Activated naive CD8-positive, alpha-beta T cell treated with anti-CD3 and anti-CD28 coated beads, Interleukin-2, amount 50 U/mL, for 16 hours (primary cell): ENCODE data around the gene ZKSCAN7.
"Not testable (repeated sequence)": the region's sequence is repeated elsewhere in the genome, so short reads cannot be mapped to it uniquely, and the experiment has no call there.

Experiments used
- DNase-seq: peaks from one replicate; pipeline ENCODE4 v3.0.0-alpha.2; 2020; ENCODE audit warnings: low read depth, low spot score

Gene ZKSCAN7

DNA sequence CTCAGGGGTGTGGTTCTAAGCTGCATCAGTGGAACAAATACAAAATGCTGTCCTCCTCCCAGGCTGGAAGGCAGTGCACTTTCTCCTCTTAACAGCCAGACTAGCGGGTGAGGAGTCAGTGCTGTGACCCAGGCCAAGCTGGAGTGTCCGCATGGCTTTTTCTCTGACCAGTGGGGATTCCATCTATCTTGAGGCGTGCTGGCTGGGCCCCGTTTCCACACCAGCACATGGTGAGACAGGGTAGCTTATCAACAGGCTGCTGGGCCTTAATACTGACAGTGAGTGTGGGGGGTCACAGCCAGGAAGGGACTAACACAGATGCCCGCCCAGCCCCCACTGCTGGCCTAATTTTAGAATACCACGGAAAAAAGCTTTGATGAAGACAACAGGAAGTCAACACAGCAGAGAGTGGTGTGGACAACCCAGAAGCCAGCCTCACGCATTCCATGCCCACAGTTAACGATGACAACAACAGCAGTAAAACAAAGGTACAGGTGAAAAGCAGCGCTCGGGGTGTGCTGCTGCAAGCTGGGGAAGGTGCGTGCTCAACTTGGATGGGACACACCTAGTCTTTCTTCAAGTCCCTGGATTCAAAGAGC is 22.5 kb downstream of the ZKSCAN7 start:
- not testable (repeated sequence) for DNase-seq

- DNase-seq: not testable (repeated sequence)
These were observed 23.3 kb downstream of the ZKSCAN7 start for GRCh38 chr3:44578316-44578715.

DNA sequence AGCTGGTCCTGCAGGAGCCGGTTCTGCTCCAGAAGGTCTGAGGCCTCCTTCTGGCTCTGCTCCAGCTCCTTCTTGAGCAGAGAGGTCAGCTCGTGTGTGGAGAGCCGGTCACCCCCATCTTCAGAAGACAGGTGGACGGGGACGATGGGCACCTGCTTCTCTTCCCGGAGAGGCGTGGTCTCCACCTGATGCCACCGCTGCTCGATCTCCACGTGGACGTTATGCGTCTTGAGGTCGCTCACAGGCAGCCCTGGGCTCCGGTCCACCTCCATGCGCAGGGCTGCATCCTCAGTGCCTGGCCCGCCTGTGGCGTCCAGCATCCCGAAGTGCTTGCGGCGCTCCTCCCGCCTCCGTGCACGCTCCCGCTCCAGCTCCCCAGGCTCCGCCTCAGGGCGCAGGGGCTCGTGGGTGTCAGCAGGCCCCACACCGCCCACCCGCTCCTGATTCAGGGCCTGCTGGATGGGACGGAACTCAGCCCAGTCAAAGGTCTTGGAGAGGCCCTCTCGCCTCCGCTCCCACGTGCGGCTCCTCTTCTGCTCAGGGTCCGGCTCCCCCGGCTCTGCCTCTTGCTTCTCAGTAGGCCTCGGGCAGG is 24.0 kb downstream of the ZKSCAN7 start:
- DNase-seq: not testable (repeated sequence)

- not testable (repeated sequence) for DNase-seq
These were observed 24.8 kb downstream of the ZKSCAN7 start for GRCh38 chr3:44579749-44580148.

DNA sequence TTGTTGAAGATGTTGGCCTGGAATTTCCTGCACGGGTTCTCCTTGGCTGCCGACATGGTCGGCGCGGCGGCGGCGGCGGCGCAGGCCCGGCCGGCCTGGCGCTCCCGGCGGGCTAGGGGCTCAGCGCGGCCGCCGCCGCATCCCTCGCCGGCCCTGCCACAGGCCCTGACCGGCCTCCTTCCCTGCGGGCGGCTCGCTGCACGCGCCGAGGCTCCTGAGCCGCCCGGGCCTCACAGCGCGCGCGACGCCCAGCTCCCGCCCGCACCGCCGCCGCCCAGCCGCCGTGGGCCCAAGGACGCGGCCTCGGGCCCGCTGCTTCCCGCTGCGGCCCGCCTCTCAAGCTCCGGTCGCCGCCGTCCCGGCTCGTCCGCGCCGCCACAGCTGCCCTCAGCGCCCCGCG is 26.0 kb downstream of the ZKSCAN7 start:
- not testable (repeated sequence) for DNase-seq

- no peak for DNase-seq
These were observed 29.9 kb downstream of the ZKSCAN7 start, which contains the start of gene ZNF660 for GRCh38 chr3:44584646-44585501. ZNF660 (plus strand) TSS chr3:44584964; CDS start chr3:44594194, 9,230 bp downstream.

GRCh38 chr3:44596621-44597020 is 41.6 kb downstream of the ZKSCAN7 start:
- DNase-seq: no peak

DNA sequence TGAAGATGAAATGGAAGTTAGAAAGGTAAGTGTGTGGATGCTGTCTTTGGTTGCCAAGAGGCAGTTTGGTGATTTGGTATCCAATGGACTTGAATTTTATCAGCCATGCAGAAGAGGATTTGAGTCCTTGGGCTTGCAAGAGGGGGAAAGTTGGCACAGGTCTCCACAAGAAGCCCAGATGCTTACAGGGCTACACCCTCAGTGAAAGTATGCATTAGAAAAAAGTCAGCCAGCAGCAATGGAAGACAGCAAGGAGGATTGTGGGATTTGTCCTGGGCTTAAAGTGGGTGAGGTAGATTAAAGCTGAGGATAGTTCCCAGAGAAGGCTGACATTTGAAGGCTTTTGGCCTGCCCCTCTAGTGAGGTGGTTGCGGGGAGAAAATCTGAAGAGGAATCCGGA is 46.8 kb downstream of the ZKSCAN7 start:
- no peak for DNase-seq

DNA sequence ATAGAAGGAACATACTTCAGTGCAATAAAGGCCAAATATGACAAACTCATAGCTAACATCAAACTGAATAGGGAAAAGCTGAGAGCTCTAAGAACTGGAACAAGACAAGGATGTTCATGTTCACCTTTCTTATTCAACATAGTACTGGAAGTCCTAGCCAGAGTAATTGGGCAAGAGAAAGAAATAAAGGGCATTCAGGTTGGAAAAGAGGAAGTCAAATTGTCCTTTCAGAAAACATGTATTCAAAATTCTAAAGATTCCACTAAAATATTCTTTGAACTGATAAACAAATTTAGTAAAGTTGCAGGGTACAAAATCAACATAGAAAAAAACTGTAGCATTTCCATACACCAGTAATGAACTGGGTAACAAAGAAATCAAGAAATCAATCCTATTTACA is 57.7 kb downstream of the ZKSCAN7 start:
- DNase-seq: no peak
